CD4-positive, alpha-beta T cell (primary cell): ENCODE measurements around the gene TCFL5. TPM values are rescaled to one million over a fixed set of nuclear protein-coding genes. Genes with fewer than 3 reads are reported as not detected.

ENCODE experiments used
- ATAC-seq: fragments of 200-7000 bp; cut with Tn5 transposase; one replicate; pipeline ENCODE4 v1.10.0; 2022; ENCODE audit warnings: mild to moderate bottlenecking; ENCODE audit not compliant: poor library complexity
- CTCF ChIA-PET: fragments of 350-600 bp; sonication (Branson Sonifier 250); formaldehyde crosslinking; loops from one replicate; lab custom pipeline; 2021; ENCODE audit warnings: antibody characterized with exemption, inconsistent platforms; lab: Charles Lee
- POLR2A ChIA-PET: fragments of 350-600 bp; sonication (Branson Sonifier 250); formaldehyde crosslinking; loops from one replicate; lab custom pipeline; 2021; ENCODE audit warnings: antibody characterized with exemption, inconsistent platforms; lab: Charles Lee
- DNase-seq, 14 experiments: peaks; one replicate each; pipeline ENCODE4 v3.0.0-alpha.2; 2013 to 2020; ENCODE audit warnings: mixed read lengths in 2 of 14
- H3K27ac ChIP-seq, 2 donors: one replicate each; pipeline versions ENCODE4 v1.5.1 to v1.7.0; 2013; ENCODE audit warnings: low read length in 2 of 2, low read depth in 1 of 2, mild to moderate bottlenecking in 1 of 2
- H3K27me3 ChIP-seq, 2 experiments: 1 replicate in 1 of 2; 2 replicates in 1 of 2; pipeline versions ENCODE4 v1.6.1 to v1.7.0; 2013; ENCODE audit warnings: low read length in 2 of 2, control low read depth in 1 of 2, mild to moderate bottlenecking in 1 of 2, moderate library complexity in 1 of 2; ENCODE audit not compliant: insufficient read depth in 2 of 2, control insufficient read depth in 1 of 2
- H3K36me3 ChIP-seq: one replicate; pipeline ENCODE4 v1.6.1; 2013; ENCODE audit warnings: low read length, control low read depth; ENCODE audit not compliant: insufficient read depth
- H3K4me1 ChIP-seq: one replicate; pipeline ENCODE4 v1.6.1; 2013; ENCODE audit warnings: low read length, control low read depth; ENCODE audit not compliant: insufficient read depth
- H3K4me3 ChIP-seq: one replicate; pipeline ENCODE4 v1.5.1; 2013; ENCODE audit warnings: mild to moderate bottlenecking, low read length, moderate library complexity
- H3K9me3 ChIP-seq, 2 experiments: 1 replicate in 1 of 2; 2 replicates in 1 of 2; pipeline versions ENCODE4 v1.6.1 to v1.7.0; 2013; ENCODE audit warnings: low read length in 2 of 2, mild to moderate bottlenecking in 2 of 2, control low read depth in 1 of 2, moderate library complexity in 1 of 2; ENCODE audit not compliant: control insufficient read depth in 1 of 2, insufficient read depth in 1 of 2
- H3K27ac Mint-ChIP-seq: one replicate; pipeline ENCODE4 v1.8.0; 2020; ENCODE audit warnings: mixed read lengths
- H3K27me3 Mint-ChIP-seq: one replicate; pipeline ENCODE4 v1.8.0; 2021; ENCODE audit warnings: mixed read lengths
- H3K36me3 Mint-ChIP-seq: one replicate; pipeline ENCODE4 v1.8.0; 2021; ENCODE audit warnings: low read depth, mixed read lengths
- H3K4me1 Mint-ChIP-seq: one replicate; pipeline ENCODE4 v1.8.0; 2021; ENCODE audit warnings: low read depth, mixed read lengths
- H3K4me3 Mint-ChIP-seq: one replicate; pipeline ENCODE4 v1.8.0; 2020; ENCODE audit warnings: mild to moderate bottlenecking, mixed read lengths
- H3K9me3 Mint-ChIP-seq: one replicate; pipeline ENCODE4 v1.8.0; 2020; ENCODE audit warnings: mixed read lengths
- intact Hi-C, 2 experiments: fragments of 100-400 bp; cut with DNase I in 1 of 2; cut with micrococcal nuclease in 1 of 2; formaldehyde crosslinking; loops; one replicate each; pipeline versions ENCODE4 v1.15.1 to v1.9.0; 2023 to 2025; cut with DNase I, micrococcal nuclease
- total RNA-seq, 174 experiments: library from RNA in 2 of 174; stranded (reverse) in 2 of 174; gene quantifications; one replicate each; pipeline ENCODE4 v1.2.3 and lab custom pipeline; 2021 to 2026
- TF ChIP-seq, protein P1 (sequence below): fragments of 200-600 bp; IDR thresholded peaks from one replicate; pipeline ENCODE4 v1.8.0; 2022; ENCODE audit warnings: antibody characterized with exemption, mild to moderate bottlenecking

TCFL5 gene
- total RNA-seq, 2 experiments from 2014 or later = 5.9 to 6.3 TPM

GRCh38 chr20:62800314-62801259 lies 61.0 kb downstream of the TCFL5 start:
- Histone ChIP-seq H3K9me3 (no peaks in the 10 kb centered on the region), H3K4me3 (no peak overlapping the region), H3K4me1 (peaks cover 31% of the 10 kb centered on the region), H3K36me3 (peaks cover 33% of the 10 kb centered on the region), H3K27ac (no peak overlapping the region), H3K27me3 (no peaks in the 10 kb centered on the region)
- ATAC-seq = no peak
- Mint-ChIP-seq H3K4me1 (peaks cover 36% of the 10 kb centered on the region), H3K27me3 (peaks cover 4% of the 10 kb centered on the region), H3K36me3 (peaks cover 48% of the 10 kb centered on the region), H3K9me3 (no peaks in the 10 kb centered on the region), H3K27ac (no peak overlapping the region), H3K4me3 (peak overlapping the region; percentile 51)
- no peak for DNase-seq
- POLR2A ChIA-PET = no interaction called here
- TF ChIP-seq, protein P1, sequence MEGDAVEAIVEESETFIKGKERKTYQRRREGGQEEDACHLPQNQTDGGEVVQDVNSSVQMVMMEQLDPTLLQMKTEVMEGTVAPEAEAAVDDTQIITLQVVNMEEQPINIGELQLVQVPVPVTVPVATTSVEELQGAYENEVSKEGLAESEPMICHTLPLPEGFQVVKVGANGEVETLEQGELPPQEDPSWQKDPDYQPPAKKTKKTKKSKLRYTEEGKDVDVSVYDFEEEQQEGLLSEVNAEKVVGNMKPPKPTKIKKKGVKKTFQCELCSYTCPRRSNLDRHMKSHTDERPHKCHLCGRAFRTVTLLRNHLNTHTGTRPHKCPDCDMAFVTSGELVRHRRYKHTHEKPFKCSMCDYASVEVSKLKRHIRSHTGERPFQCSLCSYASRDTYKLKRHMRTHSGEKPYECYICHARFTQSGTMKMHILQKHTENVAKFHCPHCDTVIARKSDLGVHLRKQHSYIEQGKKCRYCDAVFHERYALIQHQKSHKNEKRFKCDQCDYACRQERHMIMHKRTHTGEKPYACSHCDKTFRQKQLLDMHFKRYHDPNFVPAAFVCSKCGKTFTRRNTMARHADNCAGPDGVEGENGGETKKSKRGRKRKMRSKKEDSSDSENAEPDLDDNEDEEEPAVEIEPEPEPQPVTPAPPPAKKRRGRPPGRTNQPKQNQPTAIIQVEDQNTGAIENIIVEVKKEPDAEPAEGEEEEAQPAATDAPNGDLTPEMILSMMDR = no peak
- CTCF ChIA-PET = no interaction called here
- intact Hi-C loops = no loop called here

- H3K4me1 Mint-ChIP-seq = peaks cover 39% of the 10 kb centered on the region
These were observed 61.7 kb downstream of the TCFL5 start for GRCh38 chr20:62799873-62800272.

GRCh38 chr20:62799459-62799858 lies 62.2 kb downstream of the TCFL5 start:
- Mint-ChIP-seq H3K9me3 (no peaks in the 10 kb centered on the region), H3K27me3 (peaks cover 4% of the 10 kb centered on the region), H3K4me1 (peaks cover 43% of the 10 kb centered on the region), H3K4me3 (no peak overlapping the region), H3K36me3 (peaks cover 52% of the 10 kb centered on the region), H3K27ac (no peak overlapping the region)
- ATAC-seq (no peak), DNase-seq (no peak)
- intact Hi-C loops = loop anchor here in 1 of 2 experiments (10.0 kb wide), 1 partner anchor 415 kb away; the partner anchor contains the start of gene RPS21
- TF ChIP-seq, protein P1 = no peak
- ChIA-PET POLR2A (no interaction called here), CTCF (no interaction called here)
- H3K27me3 ChIP-seq = no peaks in the 10 kb centered on the region
- peaks cover 40% of the 10 kb centered on the region for H3K4me1 ChIP-seq
- no peak overlapping the region for H3K27ac ChIP-seq
- H3K36me3 ChIP-seq = peaks cover 33% of the 10 kb centered on the region
- no peak overlapping the region for H3K4me3 ChIP-seq
- no peaks in the 10 kb centered on the region for H3K9me3 ChIP-seq

More at GRCh38 chr20:62799873-62800272, 61.7 kb downstream of the TCFL5 start:
- H3K4me1 ChIP-seq = peaks cover 36% of the 10 kb centered on the region
- Mint-ChIP-seq H3K27me3 (peaks cover 4% of the 10 kb centered on the region), H3K9me3 (no peaks in the 10 kb centered on the region), H3K4me3 (no peak overlapping the region), H3K27ac (no peak overlapping the region), H3K36me3 (peaks cover 52% of the 10 kb centered on the region)
- TF ChIP-seq, protein P1 = no peak
- no peak overlapping the region for H3K4me3 ChIP-seq
- no peak for DNase-seq
- no peak overlapping the region for H3K27ac ChIP-seq
- H3K27me3 ChIP-seq = no peaks in the 10 kb centered on the region
- no peaks in the 10 kb centered on the region for H3K9me3 ChIP-seq
- no peak for ATAC-seq
- ChIA-PET POLR2A (no interaction called here), CTCF (no interaction called here)
- peaks cover 33% of the 10 kb centered on the region for H3K36me3 ChIP-seq
- intact Hi-C loops = loop anchor here in 1 of 2 experiments (10.0 kb wide), 1 partner anchor 415 kb away; the partner anchor contains the start of gene RPS21
